Gastroesophageal sphincter (tissue), 4 donors: ENCODE measurements around the gene SLC35G6. TPM values are rescaled to one million over a fixed set of nuclear protein-coding genes. Genes with fewer than 3 reads are reported as not detected.

Experiments used
- ATAC-seq: fragments of 150-250 bp; one replicate; pipeline ENCODE4 v1.9.1; 2016; ENCODE audit warnings: mild to moderate bottlenecking, moderate library complexity
- H3K27ac ChIP-seq, 4 donors: fragments of 200-600 bp; sonication (generic) in 3 of 4; 1 replicate in 3 of 4; 2 replicates in 1 of 4; pipeline ENCODE4 v1.5.1; 2016 to 2019
- H3K27me3 ChIP-seq: fragments of 200-600 bp; sonication (generic); one replicate; pipeline ENCODE4 v1.5.1; 2019
- H3K36me3 ChIP-seq, 2 donors: fragments of 200-600 bp; sonication (generic); one replicate each; pipeline ENCODE4 v1.5.1; 2019; ENCODE audit warnings: control low read depth in 1 of 2
- H3K4me1 ChIP-seq, 3 donors: fragments of 200-600 bp; sonication (generic); 1 replicate in 2 of 3; 2 replicates in 1 of 3; pipeline ENCODE4 v1.5.1; 2016 to 2019; ENCODE audit warnings: control low read depth in 2 of 3
- H3K4me3 ChIP-seq, 2 donors: fragments of 200-600 bp; sonication (generic); one replicate each; pipeline ENCODE4 v1.5.1; 2019; ENCODE audit warnings: mild to moderate bottlenecking in 1 of 2, moderate library complexity in 1 of 2
- H3K9me3 ChIP-seq, 3 donors: fragments of 200-600 bp; sonication (generic); one replicate each; pipeline ENCODE4 v1.5.1; 2017 to 2019; ENCODE audit warnings: control low read depth in 2 of 3
- CTCF ChIP-seq, 4 experiments: fragments of 200-600 bp in 2 of 4; fragments of 450-650 bp in 2 of 4; sonication (generic) in 1 of 4; IDR thresholded peaks; one replicate each; pipeline ENCODE4 v1.5.1; 2017 to 2019; ENCODE audit warnings: antibody characterized with exemption in 4 of 4, mild to moderate bottlenecking in 2 of 4, moderate library complexity in 2 of 4
- EP300 ChIP-seq: sonication (generic); formaldehyde crosslinking; IDR thresholded peaks from one replicate; pipeline ENCODE4 v1.6.1; 2017; ENCODE audit warnings: antibody characterized with exemption, mild to moderate bottlenecking
- POLR2A ChIP-seq, 2 donors: fragments of 450-650 bp; IDR thresholded peaks; one replicate each; pipeline ENCODE4 v1.6.1; 2017; ENCODE audit warnings: antibody characterized with exemption in 2 of 2, mild to moderate bottlenecking in 2 of 2, moderate library complexity in 1 of 2
- POLR2AphosphoS5 ChIP-seq: sonication (generic); formaldehyde crosslinking; IDR thresholded peaks from one replicate; pipeline ENCODE4 v1.6.1; 2017; ENCODE audit warnings: antibody characterized with exemption
- WGBS, 2 donors: methylation state at CpG; one replicate each; pipeline ENCODE4 v1.1.5; 2018; ENCODE audit warnings: low coverage in 1 of 2; 5-methylcytosine and 5-hydroxymethylcytosine counted together
- total RNA-seq, 4 donors: library from RNA; depleted of rRNA; stranded (reverse); fragments of >200 nt; gene quantifications; one replicate each; pipeline ENCODE4 v1.1.0, GENCODE V29; 2016

The SLC35G6 gene
- total RNA-seq, 4 donors from 2014 or later, result not detected

- Histone ChIP-seq H3K36me3 (peaks cover 0 to 86% of the 10 kb centered on the region in 2 donors), H3K27ac (no peak overlapping the region), H3K4me3 (no peak overlapping the region), H3K9me3 (no peaks in the 10 kb centered on the region), H3K4me1 (peaks cover 0 to 6% (median 0%) of the 10 kb centered on the region in 3 donors), H3K27me3 (no peaks in the 10 kb centered on the region)
- ATAC-seq, result no peak
- TF ChIP-seq POLR2A (IDR thresholded peaks at IDR 0.05) (no peak), CTCF (IDR thresholded peaks at IDR 0.05) (no peak), EP300 (no peak), POLR2AphosphoS5 (no peak)
- WGBS, 2 donors, result 47% methylated on average over 3 of the region's 10 CpGs; no CpG with 5 or more reads in 1 of the 2 donors
Measured at GRCh38 chr17:7511108-7511507, 29.9 kb downstream of the SLC35G6 start.

GRCh38 chr17:7512105-7512504 is 30.9 kb downstream of the SLC35G6 start:
- peaks cover 0 to 6% (median 0%) of the 10 kb centered on the region in 3 donors for H3K4me1 ChIP-seq
- H3K4me3 ChIP-seq, result no peak overlapping the region
- H3K36me3 ChIP-seq, result peaks cover 0 to 76% of the 10 kb centered on the region in 2 donors
- H3K27me3 ChIP-seq, result no peaks in the 10 kb centered on the region
- no peaks in the 10 kb centered on the region for H3K9me3 ChIP-seq
- H3K27ac ChIP-seq, result no peak overlapping the region
- WGBS, 2 donors, result 70 to 100% methylated on average over 2 of the region's 15 CpGs
- TF ChIP-seq CTCF (IDR thresholded peaks at IDR 0.05) (no peak), EP300 (no peak), POLR2A (IDR thresholded peaks at IDR 0.05) (no peak), POLR2AphosphoS5 (no peak)
- ATAC-seq, result no peak

GRCh38 chr17:7512824-7513540 is 31.7 kb downstream of the SLC35G6 start:
- no peaks in the 10 kb centered on the region for H3K27me3 ChIP-seq
- 84 to 88% methylated on average over 17 to 20 of the region's 20 CpGs for WGBS, 2 donors
- H3K27ac ChIP-seq, result no peak overlapping the region
- no peak for ATAC-seq
- no peaks in the 10 kb centered on the region for H3K9me3 ChIP-seq
- TF ChIP-seq EP300 (no peak), POLR2A (IDR thresholded peaks at IDR 0.05) (no peak), POLR2AphosphoS5 (no peak), CTCF (IDR thresholded peaks at IDR 0.05) (no peak)
- H3K36me3 ChIP-seq, result peaks cover 0 to 67% of the 10 kb centered on the region in 2 donors
- H3K4me1 ChIP-seq, result peaks cover 0 to 6% (median 0%) of the 10 kb centered on the region in 3 donors
- H3K4me3 ChIP-seq, result no peak overlapping the region

GRCh38 chr17:7513850-7514419 is 32.7 kb downstream of the SLC35G6 start:
- no peak for ATAC-seq
- peaks cover 0 to 58% of the 10 kb centered on the region in 2 donors for H3K36me3 ChIP-seq
- H3K27me3 ChIP-seq, result no peaks in the 10 kb centered on the region
- H3K4me3 ChIP-seq, result no peak overlapping the region
- no peak for TF ChIP-seq POLR2A (IDR thresholded peaks at IDR 0.05)
- TF ChIP-seq EP300, result no peak
- no peak for TF ChIP-seq CTCF (IDR thresholded peaks at IDR 0.05)
- TF ChIP-seq POLR2AphosphoS5, result no peak
- peaks cover 0 to 6% (median 0%) of the 10 kb centered on the region in 3 donors for H3K4me1 ChIP-seq
- no peak overlapping the region for H3K27ac ChIP-seq
- H3K9me3 ChIP-seq, result no peaks in the 10 kb centered on the region
- 71 to 74% methylated on average over 6 to 9 of the region's 17 CpGs for WGBS, 2 donors
